GM21423 (cell line): ENCODE data around the gene OBSCN.
"Not testable (repeated sequence)": the region's sequence is repeated elsewhere in the genome, so short reads cannot be mapped to it uniquely, and the experiment has no call there.

Source experiments
- ATAC-seq: cut with Tn5 transposase; IDR thresholded peaks from one replicate; pipeline ENCODE4 v1.9.1; 2021; ENCODE audit warnings: mild to moderate bottlenecking, moderate library complexity; ENCODE audit not compliant: unreplicated experiment

OBSCN gene

GRCh38 chr1:228185641-228185965 is 22.2 kb upstream of the OBSCN start:
- ATAC-seq, result no peak

- not testable (repeated sequence) for ATAC-seq
Observed at GRCh38 chr1:228188249-228188648, 19.6 kb upstream of the OBSCN start.

- ATAC-seq, result no peak
Observed at GRCh38 chr1:228190182-228190581, 17.7 kb upstream of the OBSCN start.

GRCh38 chr1:228190778-228191177 is 17.1 kb upstream of the OBSCN start:
- no peak for ATAC-seq

GRCh38 chr1:228194436-228194835 is 13.4 kb upstream of the OBSCN start:
- ATAC-seq, result no peak

- ATAC-seq, result no peak
Observed at GRCh38 chr1:228194921-228195812, 12.7 kb upstream of the OBSCN start.

GRCh38 chr1:228197555-228198147 is 10.2 kb upstream of the OBSCN start:
- ATAC-seq, result no peak

- no peak for ATAC-seq
Observed at GRCh38 chr1:228198977-228199590, 8.8 kb upstream of the OBSCN start.

- no peak for ATAC-seq
Observed at GRCh38 chr1:228204958-228205357, 2.9 kb upstream of the OBSCN start.

- ATAC-seq, result no peak
Observed at GRCh38 chr1:228205526-228206436, 2.1 kb upstream of the OBSCN start.

GRCh38 chr1:228206582-228207351 is 1.1 kb upstream of the OBSCN start:
- ATAC-seq, result no peak

- no peak for ATAC-seq
Observed at GRCh38 chr1:228207381-228207810, 448 bp upstream of the OBSCN start.

GRCh38 chr1:228208831-228209551 is 1.1 kb downstream of the OBSCN start:
- ATAC-seq, result no peak

GRCh38 chr1:228209657-228210056 is 1.8 kb downstream of the OBSCN start:
- no peak for ATAC-seq

GRCh38 chr1:228210076-228210651 is 2.3 kb downstream of the OBSCN start:
- ATAC-seq, result no peak

GRCh38 chr1:228210712-228211530 is 3.1 kb downstream of the OBSCN start:
- ATAC-seq, result no peak

GRCh38 chr1:228211531-228212414 is 3.9 kb downstream of the OBSCN start:
- ATAC-seq, result no peak
